Parathyroid adenoma (tissue), 2 donors: ENCODE results near the gene KRT17.

Experiments used
- H2AFZ ChIP-seq: fragments of 300-600 bp; sonication (generic); one replicate; pipeline ENCODE4 v1.7.0; 2017; ENCODE audit warnings: antibody characterized with exemption, mild to moderate bottlenecking
- H3K27ac ChIP-seq: fragments of 300-600 bp; sonication (generic); one replicate; pipeline ENCODE4 v1.7.0; 2017
- H3K27me3 ChIP-seq: fragments of 300-600 bp; sonication (generic); one replicate; pipeline ENCODE4 v1.7.0; 2017; ENCODE audit warnings: low read length; ENCODE audit not compliant: control insufficient read depth, insufficient read depth
- H3K36me3 ChIP-seq: fragments of 300-600 bp; sonication (generic); one replicate; pipeline ENCODE4 v1.7.0; 2017; ENCODE audit warnings: low read length; ENCODE audit not compliant: control insufficient read depth, insufficient read depth
- H3K4me1 ChIP-seq: fragments of 300-600 bp; sonication (generic); one replicate; pipeline ENCODE4 v1.7.0; 2017; ENCODE audit warnings: control low read depth
- H3K4me2 ChIP-seq: fragments of 300-600 bp; sonication (generic); one replicate; pipeline ENCODE4 v1.7.0; 2017; ENCODE audit warnings: low read length
- H3K4me3 ChIP-seq: fragments of 300-600 bp; sonication (generic); one replicate; pipeline ENCODE4 v1.7.0; 2017; ENCODE audit warnings: low read depth, low read length
- H3K79me2 ChIP-seq: fragments of 300-600 bp; sonication (generic); one replicate; pipeline ENCODE4 v1.7.0; 2017; ENCODE audit warnings: control low read depth
- H3K9ac ChIP-seq: fragments of 300-600 bp; sonication (generic); one replicate; pipeline ENCODE4 v1.7.0; 2017; ENCODE audit warnings: mild to moderate bottlenecking
- H3K9me3 ChIP-seq: fragments of 300-600 bp; sonication (generic); one replicate; pipeline ENCODE4 v1.7.0; 2017; ENCODE audit warnings: low read length; ENCODE audit not compliant: control insufficient read depth
- TF ChIP-seq, protein P1 (sequence below): fragments of 300-600 bp; sonication (generic); IDR thresholded peaks from one replicate; pipeline ENCODE4 v1.7.0; 2017; ENCODE audit warnings: antibody characterized with exemption, mild to moderate bottlenecking
- donor health status: primary hyperparathyroidism.

KRT17 gene

DNA sequence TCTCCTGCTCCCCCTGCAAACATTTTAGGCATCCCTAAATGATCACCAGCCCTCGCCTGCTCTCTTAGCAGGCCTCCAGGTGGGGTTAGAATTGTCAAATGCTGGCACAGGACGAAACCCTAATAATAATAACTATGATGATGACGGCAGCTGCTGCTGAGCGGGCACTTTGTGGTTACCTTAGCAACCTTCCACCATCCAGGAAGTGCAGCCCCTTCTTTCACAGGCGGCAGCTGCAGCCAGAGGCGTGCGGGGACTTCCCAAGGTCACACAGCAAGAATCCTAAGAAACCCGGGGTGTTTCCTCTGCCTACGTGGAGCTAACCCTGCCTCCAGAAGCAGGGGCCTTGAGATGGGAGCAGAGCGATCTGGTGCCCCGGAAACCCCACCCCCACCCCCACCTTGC is 41.9 kb upstream of the KRT17 start:
- TF ChIP-seq, protein P1, sequence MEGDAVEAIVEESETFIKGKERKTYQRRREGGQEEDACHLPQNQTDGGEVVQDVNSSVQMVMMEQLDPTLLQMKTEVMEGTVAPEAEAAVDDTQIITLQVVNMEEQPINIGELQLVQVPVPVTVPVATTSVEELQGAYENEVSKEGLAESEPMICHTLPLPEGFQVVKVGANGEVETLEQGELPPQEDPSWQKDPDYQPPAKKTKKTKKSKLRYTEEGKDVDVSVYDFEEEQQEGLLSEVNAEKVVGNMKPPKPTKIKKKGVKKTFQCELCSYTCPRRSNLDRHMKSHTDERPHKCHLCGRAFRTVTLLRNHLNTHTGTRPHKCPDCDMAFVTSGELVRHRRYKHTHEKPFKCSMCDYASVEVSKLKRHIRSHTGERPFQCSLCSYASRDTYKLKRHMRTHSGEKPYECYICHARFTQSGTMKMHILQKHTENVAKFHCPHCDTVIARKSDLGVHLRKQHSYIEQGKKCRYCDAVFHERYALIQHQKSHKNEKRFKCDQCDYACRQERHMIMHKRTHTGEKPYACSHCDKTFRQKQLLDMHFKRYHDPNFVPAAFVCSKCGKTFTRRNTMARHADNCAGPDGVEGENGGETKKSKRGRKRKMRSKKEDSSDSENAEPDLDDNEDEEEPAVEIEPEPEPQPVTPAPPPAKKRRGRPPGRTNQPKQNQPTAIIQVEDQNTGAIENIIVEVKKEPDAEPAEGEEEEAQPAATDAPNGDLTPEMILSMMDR: peak; percentile 9
- Histone ChIP-seq H3K36me3 (no peaks in the 10 kb centered on the region), H3K27me3 (no peaks in the 10 kb centered on the region), H3K4me3 (peak overlapping the region; percentile 6), H3K4me1 (peaks cover 31% of the 10 kb centered on the region), H3K9me3 (no peaks in the 10 kb centered on the region), H2AFZ (peak overlapping the region; percentile 90), H3K9ac (peak overlapping the region; percentile 41), H3K4me2 (peak overlapping the region; percentile 86), H3K79me2 (no peaks in the 10 kb centered on the region), H3K27ac (peak overlapping the region; percentile 97)

DNA sequence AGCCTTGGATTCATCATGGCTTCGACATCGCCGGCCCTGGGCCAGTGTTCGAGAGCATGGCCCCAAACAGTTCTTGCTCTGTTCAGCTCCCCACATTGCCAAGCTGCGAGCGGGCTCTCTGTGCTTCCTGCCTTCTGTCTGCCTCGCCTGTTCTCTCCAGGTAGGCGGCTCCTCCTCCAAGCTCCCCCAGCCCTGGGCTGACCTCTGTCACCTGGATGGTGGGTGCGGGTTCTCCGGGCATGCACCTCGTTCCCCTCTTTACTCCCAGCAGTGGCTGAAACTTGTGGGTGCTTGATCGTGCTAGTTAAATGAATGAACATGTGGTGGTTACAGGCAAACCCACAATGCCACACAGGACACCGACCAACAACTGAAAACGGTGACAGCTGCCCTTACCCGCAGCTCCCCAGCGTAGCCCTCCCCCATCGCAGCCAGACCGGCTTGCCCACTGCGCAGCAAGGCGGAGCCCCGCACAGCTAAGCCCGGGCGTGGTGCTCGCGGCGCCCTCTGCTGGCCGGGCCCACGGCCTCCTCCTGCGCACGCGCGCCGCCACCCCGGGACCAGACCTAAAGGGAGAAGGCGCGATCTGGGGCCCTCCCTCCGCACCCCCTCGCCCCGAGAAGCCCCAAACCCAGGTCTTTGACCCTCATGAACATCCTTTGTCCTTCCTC is 41.3 kb upstream of the KRT17 start:
- Histone ChIP-seq H3K4me3 (peak overlapping the region; percentile 50), H3K4me1 (peaks cover 31% of the 10 kb centered on the region), H3K9me3 (no peaks in the 10 kb centered on the region), H3K9ac (peak overlapping the region; percentile 41), H2AFZ (peak overlapping the region; percentile 90), H3K27me3 (no peaks in the 10 kb centered on the region), H3K27ac (peak overlapping the region; percentile 97), H3K4me2 (peak overlapping the region; percentile 86), H3K36me3 (no peaks in the 10 kb centered on the region), H3K79me2 (no peaks in the 10 kb centered on the region)
- TF ChIP-seq, protein P1: peak; percentile 99

DNA sequence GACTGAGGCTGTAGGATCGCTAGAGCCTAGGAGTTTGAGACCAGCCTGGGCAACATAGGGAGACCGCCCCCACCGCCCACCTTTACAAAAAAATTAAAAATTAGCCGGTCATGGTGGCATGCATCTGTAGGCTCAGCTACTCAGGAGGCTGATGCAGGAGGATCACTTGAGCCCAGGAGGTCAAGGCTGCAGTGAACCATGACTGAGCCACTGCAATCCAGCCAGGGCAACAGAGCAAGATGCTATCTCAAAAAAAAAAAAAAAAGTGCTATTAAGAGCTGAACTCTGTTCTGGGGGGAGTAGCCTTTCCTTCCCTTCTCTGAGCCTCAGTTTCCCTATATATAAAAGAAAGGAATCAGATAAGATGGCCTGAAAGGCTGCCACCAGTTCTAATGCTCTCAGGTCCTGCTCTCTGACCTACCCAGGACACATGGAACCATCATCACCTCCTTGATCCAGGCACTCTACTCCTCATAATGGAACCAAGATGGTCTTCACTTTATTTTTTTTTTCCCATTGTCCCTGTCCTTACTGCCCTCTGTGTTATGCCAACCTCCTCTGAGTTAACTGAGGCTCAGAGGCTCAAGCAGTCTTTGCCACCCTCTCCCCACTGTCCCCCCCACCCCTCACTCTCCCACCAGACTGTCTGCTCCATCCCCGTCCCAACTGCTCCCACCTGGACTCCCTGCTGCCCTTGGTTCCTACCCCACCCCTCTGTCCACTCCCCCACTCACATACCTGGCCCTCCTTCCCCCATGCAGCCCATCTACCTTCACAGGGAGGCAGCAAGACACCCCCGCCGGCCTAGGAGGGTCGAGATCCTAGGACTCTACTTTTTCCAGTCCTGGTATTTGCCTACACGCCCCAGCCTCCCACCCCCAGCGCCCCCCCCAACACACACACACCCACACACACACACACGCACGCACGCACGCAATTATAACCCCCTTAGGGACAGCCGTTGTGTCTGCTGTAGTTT is 40.5 kb upstream of the KRT17 start:
- Histone ChIP-seq H3K4me1 (peaks cover 37% of the 10 kb centered on the region), H3K9ac (no peak overlapping the region), H3K27ac (peak overlapping the region; percentile 97)

DNA sequence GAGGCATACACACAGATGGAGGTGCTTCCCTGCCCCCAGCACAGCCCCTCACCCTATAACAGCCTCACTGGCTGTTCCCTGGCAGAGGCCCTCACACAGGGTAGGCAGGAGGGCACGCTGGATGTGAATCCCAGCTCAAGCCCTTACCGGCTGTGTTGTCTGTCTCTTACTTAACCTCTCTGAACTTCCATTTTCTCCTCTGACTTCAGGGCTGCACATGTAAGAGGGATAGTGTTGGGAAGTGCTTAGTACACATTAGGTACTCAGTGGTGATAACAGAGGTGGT is 39.7 kb upstream of the KRT17 start:
- Histone ChIP-seq H3K36me3 (no peaks in the 10 kb centered on the region), H3K27me3 (no peaks in the 10 kb centered on the region), H3K27ac (peak overlapping the region; percentile 97), H3K79me2 (no peaks in the 10 kb centered on the region), H3K4me2 (no peak overlapping the region), H3K4me1 (peaks cover 37% of the 10 kb centered on the region), H2AFZ (peak overlapping the region; percentile 48), H3K9ac (no peak overlapping the region), H3K9me3 (no peaks in the 10 kb centered on the region), H3K4me3 (no peak overlapping the region)
- TF ChIP-seq, protein P1: no peak

More for the DNA sequence above, 40.5 kb upstream of the KRT17 start:
- Histone ChIP-seq H3K27me3 (no peaks in the 10 kb centered on the region), H3K9me3 (no peaks in the 10 kb centered on the region), H3K4me3 (peak overlapping the region; percentile 50), H3K36me3 (no peaks in the 10 kb centered on the region), H2AFZ (peak overlapping the region; percentile 90), H3K79me2 (no peaks in the 10 kb centered on the region), H3K4me2 (peak overlapping the region; percentile 86)
- TF ChIP-seq, protein P1: no peak
